KMS-11 (cell line): Measurements from ENCODE around the gene ACTR6.
A peak's percentile ranks its signal among the peaks of the same experiment; 100 is the strongest.

Experiments
- H2AFZ ChIP-seq: fragments of 200-600 bp; sonication (generic); 2 replicates; pipeline ENCODE4 v1.6.1; 2016; ENCODE audit warnings: antibody characterized with exemption, mixed run types, low read depth
- H3K27ac ChIP-seq: fragments of 200-600 bp; sonication (generic); 2 replicates; pipeline ENCODE4 v1.6.1; 2016; ENCODE audit warnings: mild to moderate bottlenecking, mixed run types
- H3K27me3 ChIP-seq: fragments of 200-600 bp; sonication (generic); 2 replicates; pipeline ENCODE4 v1.6.1; 2017; ENCODE audit warnings: mild to moderate bottlenecking, low read depth, mixed run types, moderate library complexity; ENCODE audit not compliant: insufficient read depth
- H3K36me3 ChIP-seq: fragments of 200-600 bp; sonication (generic); 2 replicates; pipeline ENCODE4 v1.6.1; 2017; ENCODE audit warnings: mild to moderate bottlenecking, mixed run types; ENCODE audit not compliant: insufficient read depth
- H3K4me1 ChIP-seq: fragments of 200-600 bp; sonication (generic); 2 replicates; pipeline ENCODE4 v1.6.1; 2016; ENCODE audit warnings: mild to moderate bottlenecking, low read depth, mixed run types; ENCODE audit not compliant: poor library complexity, severe bottlenecking
- H3K4me2 ChIP-seq: fragments of 200-600 bp; sonication (generic); 2 replicates; pipeline ENCODE4 v1.7.0; 2016; ENCODE audit warnings: mild to moderate bottlenecking, mixed run types
- H3K4me3 ChIP-seq: fragments of 200-600 bp; sonication (generic); IDR thresholded peaks from 2 replicates; pipeline ENCODE4 v1.6.1; 2017; ENCODE audit warnings: low read depth, low read length, mixed read lengths; ENCODE audit not compliant: insufficient read depth
- H3K79me2 ChIP-seq: fragments of 200-600 bp; sonication (generic); 2 replicates; pipeline ENCODE4 v1.6.1; 2016; ENCODE audit warnings: low read depth, mixed run types; ENCODE audit not compliant: insufficient read depth
- H3K9ac ChIP-seq: fragments of 200-600 bp; sonication (generic); 2 replicates; pipeline ENCODE4 v1.6.1; 2016; ENCODE audit warnings: mild to moderate bottlenecking, mixed run types
- H4K20me1 ChIP-seq: fragments of 200-600 bp; sonication (generic); 2 replicates; pipeline ENCODE4 v1.6.1; 2016; ENCODE audit warnings: mild to moderate bottlenecking, mixed run types; ENCODE audit not compliant: insufficient read depth
- CTCF ChIP-seq: fragments of 200-600 bp; sonication (generic); conservative IDR thresholded peaks from 2 replicates; pipeline ENCODE4 v1.6.1; 2017; ENCODE audit warnings: low read depth, mild to moderate bottlenecking, antibody characterized with exemption, low read length, moderate library complexity, mixed read lengths

Gene ACTR6

GRCh38 chr12:100189636-100190394, 10.8 kb upstream of the ACTR6 start:
- no peak overlapping the region for H2AFZ ChIP-seq
- no peaks in the 10 kb centered on the region for H3K36me3 ChIP-seq
- no peaks in the 10 kb centered on the region for H3K79me2 ChIP-seq
- no peak for TF ChIP-seq CTCF
- H3K4me2 ChIP-seq, result no peak overlapping the region
- H3K27ac ChIP-seq, result no peak overlapping the region
- peaks cover 13% of the 10 kb centered on the region for H3K4me1 ChIP-seq
- no peaks in the 10 kb centered on the region for H4K20me1 ChIP-seq
- H3K27me3 ChIP-seq, result no peaks in the 10 kb centered on the region
- H3K9ac ChIP-seq, result no peak overlapping the region
- H3K4me3 ChIP-seq, result no peak overlapping the region

GRCh38 chr12:100193085-100193484, 7.5 kb upstream of the ACTR6 start:
- no peaks in the 10 kb centered on the region for H3K27me3 ChIP-seq
- H3K4me1 ChIP-seq, result no peaks in the 10 kb centered on the region
- no peak overlapping the region for H3K27ac ChIP-seq
- no peaks in the 10 kb centered on the region for H4K20me1 ChIP-seq
- H3K79me2 ChIP-seq, result no peaks in the 10 kb centered on the region
- H3K36me3 ChIP-seq, result no peaks in the 10 kb centered on the region
- no peak overlapping the region for H3K4me2 ChIP-seq
- no peak overlapping the region for H2AFZ ChIP-seq
- TF ChIP-seq CTCF, result no peak
- no peak overlapping the region for H3K9ac ChIP-seq
- H3K4me3 ChIP-seq, result no peak overlapping the region

GRCh38 chr12:100197486-100197885, 3.1 kb upstream of the ACTR6 start:
- no peak for TF ChIP-seq CTCF
- Histone ChIP-seq H3K79me2 (peaks cover 11% of the 10 kb centered on the region; the same call in 1 of the 2 replicates), H3K27me3 (no peaks in the 10 kb centered on the region), H3K4me2 (no peak overlapping the region), H3K9ac (no peak overlapping the region), H4K20me1 (no peaks in the 10 kb centered on the region), H3K4me3 (no peak overlapping the region), H3K27ac (no peak overlapping the region), H3K4me1 (peaks cover 13% of the 10 kb centered on the region), H3K36me3 (no peaks in the 10 kb centered on the region), H2AFZ (no peak overlapping the region)

- TF ChIP-seq CTCF, result no peak
- no peaks in the 10 kb centered on the region for H3K36me3 ChIP-seq
- no peak overlapping the region for H3K4me3 ChIP-seq
- no peaks in the 10 kb centered on the region for H4K20me1 ChIP-seq
- no peak overlapping the region; the same call in 1 of the 2 replicates for H3K27ac ChIP-seq
- peaks cover 11% of the 10 kb centered on the region; the same call in 1 of the 2 replicates for H3K79me2 ChIP-seq
- no peaks in the 10 kb centered on the region for H3K27me3 ChIP-seq
- peak overlapping the region; percentile 92 for H2AFZ ChIP-seq
- H3K4me2 ChIP-seq, result peak overlapping the region; percentile 98
- peak overlapping the region; percentile 47; the same call in 1 of the 2 replicates for H3K9ac ChIP-seq
- peaks cover 13% of the 10 kb centered on the region for H3K4me1 ChIP-seq
Observed at GRCh38 chr12:100199023-100199346, 1.6 kb upstream of the ACTR6 start.
